IPS-11a (cell line): ENCODE measurements around the gene TNS4.

Experiments
- H3K4me3 ChIP-seq: one replicate; pipeline ENCODE4 v1.5.1; 2013; ENCODE audit warnings: low read depth, low read length, control low read depth

TNS4 gene

GRCh38 chr17:40517286-40517662 lies 15.9 kb upstream of the TNS4 start:
- H3K4me3 ChIP-seq: no peak overlapping the region

- H3K4me3 ChIP-seq: no peak overlapping the region
Observed at GRCh38 chr17:40516581-40517285, 15.3 kb upstream of the TNS4 start.

- H3K4me3 ChIP-seq: no peak overlapping the region
Observed at GRCh38 chr17:40515491-40516041, 14.1 kb upstream of the TNS4 start.

- H3K4me3 ChIP-seq: no peak overlapping the region
Observed at GRCh38 chr17:40515011-40515410, 13.6 kb upstream of the TNS4 start.

- H3K4me3 ChIP-seq: no peak overlapping the region
Observed at GRCh38 chr17:40514013-40514875, 12.8 kb upstream of the TNS4 start.

- no peak overlapping the region for H3K4me3 ChIP-seq
Observed at GRCh38 chr17:40511667-40512220, 10.3 kb upstream of the TNS4 start.

GRCh38 chr17:40511136-40511535 lies 9.7 kb upstream of the TNS4 start:
- H3K4me3 ChIP-seq: no peak overlapping the region

GRCh38 chr17:40510328-40510648 lies 8.9 kb upstream of the TNS4 start:
- H3K4me3 ChIP-seq: no peak overlapping the region

- no peak overlapping the region for H3K4me3 ChIP-seq
Observed at GRCh38 chr17:40509626-40510327, 8.4 kb upstream of the TNS4 start.

GRCh38 chr17:40506786-40507185 lies 5.4 kb upstream of the TNS4 start:
- H3K4me3 ChIP-seq: no peak overlapping the region

GRCh38 chr17:40503154-40503553 lies 1.7 kb upstream of the TNS4 start:
- H3K4me3 ChIP-seq: no peak overlapping the region

- no peak overlapping the region for H3K4me3 ChIP-seq
Observed at GRCh38 chr17:40502716-40503115, 1.3 kb upstream of the TNS4 start.

- H3K4me3 ChIP-seq: no peak overlapping the region
Observed at GRCh38 chr17:40500709-40501108, 714 bp downstream of the TNS4 start.

- H3K4me3 ChIP-seq: no peak overlapping the region
Observed at GRCh38 chr17:40500190-40500589, 1.2 kb downstream of the TNS4 start.

GRCh38 chr17:40499551-40500189 lies 1.8 kb downstream of the TNS4 start:
- H3K4me3 ChIP-seq: no peak overlapping the region

GRCh38 chr17:40498281-40499084 lies 2.9 kb downstream of the TNS4 start:
- no peak overlapping the region for H3K4me3 ChIP-seq

- no peak overlapping the region for H3K4me3 ChIP-seq
Observed at GRCh38 chr17:40497695-40498094, 3.7 kb downstream of the TNS4 start.

GRCh38 chr17:40496634-40497420 lies 4.6 kb downstream of the TNS4 start:
- no peak overlapping the region for H3K4me3 ChIP-seq

GRCh38 chr17:40496170-40496569 lies 5.3 kb downstream of the TNS4 start:
- no peak overlapping the region for H3K4me3 ChIP-seq
